Left renal cortex interstitium (tissue), 4 donors: ENCODE measurements around the gene RBM39. TPM values are rescaled to one million over a fixed set of nuclear protein-coding genes. Genes with fewer than 3 reads are reported as not detected.
A peak's percentile ranks its signal among the peaks of the same experiment; 100 is the strongest.
"Not testable (repeated sequence)": the region's sequence is repeated elsewhere in the genome, so short reads cannot be mapped to it uniquely, and the experiment has no call there.

Experiments
- DNase-seq, 4 donors: peaks; one replicate each; pipeline ENCODE4 v3.0.0-alpha.2; 2013; ENCODE audit warnings: low read depth in 4 of 4, low spot score in 2 of 4, missing footprints in 1 of 4
- polyA plus RNA-seq, 4 donors: library from polyadenylated mRNA; unstranded; fragments of 120-200 nt; gene quantifications; one replicate each; pipeline ENCODE4 v1.2.1, GENCODE V29; 2013; ENCODE audit not compliant: insufficient read length in 4 of 4

Gene RBM39
- polyA plus RNA-seq, 4 donors, result 488 to 707 (median 633) TPM

GRCh38 chr20:35710884-35711587 is 31.0 kb downstream of the RBM39 start:
- DNase-seq, result no peak

- no peak for DNase-seq
These were observed 32.0 kb downstream of the RBM39 start for GRCh38 chr20:35710039-35710438.

DNA sequence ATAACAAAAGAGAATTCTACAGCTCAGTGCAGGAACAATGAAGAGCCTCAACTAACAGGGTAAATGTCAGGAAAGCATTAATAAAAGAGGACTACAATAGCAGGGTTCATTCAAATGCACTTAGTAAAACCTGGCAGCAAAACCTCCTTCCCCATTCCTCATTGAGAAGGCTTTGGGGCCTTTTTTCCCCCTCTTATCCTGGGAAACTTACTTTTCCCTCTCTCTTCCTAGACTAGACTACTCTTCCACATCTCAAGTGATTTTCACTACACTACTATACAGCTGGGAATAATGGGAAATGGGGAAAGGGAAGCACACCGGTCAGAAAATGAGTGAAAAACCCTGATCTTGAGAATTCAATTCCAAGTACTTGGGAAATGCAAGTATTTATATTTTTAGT is 32.8 kb downstream of the RBM39 start:
- DNase-seq, result no peak

DNA sequence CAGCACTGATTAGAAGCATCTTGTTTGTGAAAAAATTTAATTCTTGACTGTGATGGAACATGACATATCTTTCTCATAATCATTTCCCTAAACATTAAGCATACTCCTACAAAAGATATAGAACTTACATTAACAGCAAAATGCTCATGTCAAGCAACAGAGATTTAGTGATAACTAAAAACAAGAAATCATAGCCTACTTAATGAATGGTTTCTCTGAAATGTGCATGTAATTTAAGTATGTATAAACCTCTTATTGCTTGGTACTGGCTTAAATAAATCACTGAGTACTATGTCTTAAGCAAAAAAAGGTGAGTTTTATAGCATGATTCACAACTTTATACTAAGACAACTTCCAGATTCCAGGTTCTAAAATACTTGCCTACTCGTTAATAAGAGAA is 33.6 kb downstream of the RBM39 start:
- no peak for DNase-seq

GRCh38 chr20:35706591-35707529 is 35.2 kb downstream of the RBM39 start:
- DNase-seq, result not testable (repeated sequence)

DNA sequence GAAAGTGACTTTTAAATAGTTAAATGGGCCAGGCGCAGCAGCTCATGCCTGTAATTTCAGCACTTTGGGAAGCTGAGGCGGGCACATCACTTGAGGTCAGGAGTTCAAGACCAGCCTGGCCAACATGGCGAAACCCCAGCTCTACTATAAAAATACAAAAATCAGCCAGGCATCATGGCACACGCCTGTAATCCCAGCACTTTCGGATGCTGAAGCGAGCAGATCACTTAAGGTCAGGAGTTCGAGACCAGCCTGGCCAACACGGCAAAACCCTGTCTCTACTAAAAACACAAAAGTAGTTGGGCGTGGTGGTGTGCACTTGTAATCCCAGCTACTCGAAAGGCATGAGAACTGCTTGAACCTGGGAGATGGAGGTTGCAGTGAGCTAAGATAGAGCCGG is 36.2 kb downstream of the RBM39 start:
- DNase-seq, result not testable (repeated sequence)

DNA sequence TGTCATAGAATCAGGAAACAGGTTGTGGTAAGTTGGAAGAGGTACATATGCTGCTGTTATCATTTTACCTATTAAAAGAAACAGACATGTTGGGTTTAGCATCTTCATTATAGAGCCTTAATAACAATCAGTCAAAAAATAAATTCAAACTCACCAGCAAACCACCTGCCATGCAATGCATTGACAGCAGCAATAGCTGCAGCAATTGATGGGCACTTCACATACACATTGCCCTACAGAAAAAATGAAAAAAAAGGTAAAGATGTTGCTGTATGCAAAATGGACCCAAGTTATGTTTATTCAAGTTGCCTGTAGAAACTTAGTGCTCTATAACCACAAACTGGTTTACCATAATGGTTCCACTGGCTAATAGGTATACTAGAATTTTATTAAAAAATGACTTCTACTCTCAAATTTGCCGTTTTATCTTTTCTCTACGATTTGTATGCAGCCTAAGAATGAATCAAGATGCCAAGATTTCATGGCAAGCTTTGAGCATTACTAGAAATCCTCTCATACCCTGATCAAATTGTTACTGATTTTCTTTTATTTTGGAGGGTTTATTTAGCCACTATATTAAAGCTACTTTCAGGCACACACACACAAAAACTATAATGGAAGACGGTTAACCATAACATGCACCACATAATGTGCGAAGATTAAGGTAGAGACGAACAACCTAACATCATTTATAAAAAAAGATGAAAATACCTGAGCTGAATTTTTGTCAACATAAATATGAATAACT is 37.4 kb downstream of the RBM39 start:
- DNase-seq, result no peak

GRCh38 chr20:35702824-35703695 is 39.0 kb downstream of the RBM39 start:
- no peak for DNase-seq

GRCh38 chr20:35702051-35702823 is 39.8 kb downstream of the RBM39 start:
- no peak for DNase-seq

DNA sequence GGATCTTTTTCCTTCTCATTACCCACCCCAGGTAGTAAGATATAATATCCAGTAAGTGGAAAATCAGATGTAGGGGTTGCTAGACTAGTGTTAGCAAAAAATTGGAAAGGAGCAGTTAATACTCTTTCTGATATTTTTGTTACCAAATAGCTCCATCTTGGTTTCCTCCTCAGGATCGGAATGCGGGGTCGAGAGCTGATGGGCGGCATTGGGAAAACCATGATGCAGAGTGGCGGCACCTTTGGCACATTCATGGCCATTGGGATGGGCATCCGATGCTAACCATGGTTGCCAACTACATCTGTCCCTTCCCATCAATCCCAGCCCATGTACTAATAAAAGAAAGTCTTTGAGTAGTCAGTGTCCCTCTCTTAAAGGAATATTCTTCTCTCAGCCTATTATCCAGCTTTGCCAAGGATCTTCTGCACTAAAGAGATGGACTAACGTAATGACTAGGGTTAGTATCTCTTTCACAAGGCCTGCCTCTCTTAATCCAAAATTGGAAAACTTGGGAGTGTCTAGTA is 41.4 kb downstream of the RBM39 start:
- no peak for DNase-seq

GRCh38 chr20:35699957-35700624 is 42.0 kb downstream of the RBM39 start:
- DNase-seq, result no peak

- peak; percentile 48 to 84 (median 76) for DNase-seq
These were observed 42.7 kb downstream of the RBM39 start, which contains the start of the genes NFS1 and ROMO1 for GRCh38 chr20:35699127-35699956. Gene NFS1, minus strand, starts transcription at chr20:35699352. Its CDS starts 64 bp downstream, at chr20:35699288. Gene ROMO1, plus strand, starts transcription at chr20:35699405. Its CDS starts 228 bp downstream, at chr20:35699633.

DNA sequence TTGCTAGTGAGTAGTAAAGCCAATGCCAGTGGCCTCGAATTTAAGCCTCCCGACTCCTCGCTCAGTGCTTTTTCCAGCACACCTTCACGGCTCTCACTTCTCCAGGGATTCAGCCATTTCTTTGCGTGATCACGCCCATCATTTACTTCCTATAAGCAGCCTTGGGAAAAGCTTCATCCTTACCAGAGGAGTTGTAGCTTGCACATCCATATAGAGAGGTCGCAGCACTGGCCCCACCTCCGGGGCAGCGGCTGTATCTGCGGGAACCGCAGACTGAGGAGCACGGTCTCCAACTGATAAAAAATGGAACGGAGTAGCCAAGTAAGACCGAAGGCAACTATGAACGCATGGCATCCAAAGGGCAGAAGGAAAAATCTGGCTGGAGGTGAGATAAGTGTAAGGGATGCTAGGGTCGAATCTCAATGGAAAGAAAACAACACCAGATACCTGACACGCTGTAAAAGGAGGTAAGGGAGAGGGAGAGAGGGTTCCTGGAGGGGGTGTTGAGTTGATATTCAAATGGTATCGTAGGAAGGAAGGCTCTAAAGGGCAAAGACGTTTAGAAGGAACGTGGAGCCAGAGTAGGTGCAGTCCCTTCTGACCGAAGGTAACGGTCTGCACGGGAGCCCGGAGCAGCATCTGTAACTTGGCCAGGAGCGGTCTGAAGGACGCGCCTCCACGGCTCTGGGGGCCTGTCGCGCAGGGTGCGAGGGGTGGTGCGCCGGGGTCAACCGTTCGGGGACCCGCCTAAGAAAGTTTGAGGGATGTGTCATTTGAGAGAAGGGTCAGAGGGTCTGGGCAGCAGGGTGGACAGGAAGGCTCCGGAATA is 43.5 kb downstream of the RBM39 start:
- DNase-seq, result peak in 1 of 4 donors; percentile 10

DNA sequence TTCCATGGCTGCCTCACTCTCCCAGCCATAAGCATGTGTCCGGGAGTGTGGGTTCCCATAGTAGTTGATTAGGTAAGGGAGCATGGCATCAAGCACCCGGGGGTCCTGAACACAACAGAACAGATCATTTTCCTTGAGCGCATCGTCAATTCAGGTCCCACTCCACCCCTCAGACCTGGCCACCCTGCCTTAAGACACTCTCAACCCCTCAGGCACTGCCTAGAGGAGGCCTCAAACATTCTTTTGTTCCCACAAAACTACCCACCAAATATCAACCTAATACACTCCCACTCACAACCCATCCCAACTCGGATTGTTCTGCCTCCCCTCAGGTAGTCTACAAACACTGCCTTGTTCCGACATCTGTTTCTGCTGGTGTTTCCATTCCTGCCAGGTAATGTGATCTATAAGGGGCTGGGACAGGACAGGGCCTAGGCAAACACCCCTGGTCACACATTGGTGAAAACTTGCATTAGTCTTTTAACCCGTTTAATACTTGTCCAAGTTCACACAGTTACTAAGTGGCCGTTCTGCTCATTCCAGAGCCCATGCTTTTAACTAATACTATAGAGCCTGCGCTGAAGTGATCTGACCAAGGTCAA is 44.3 kb downstream of the RBM39 start:
- no peak for DNase-seq

DNA sequence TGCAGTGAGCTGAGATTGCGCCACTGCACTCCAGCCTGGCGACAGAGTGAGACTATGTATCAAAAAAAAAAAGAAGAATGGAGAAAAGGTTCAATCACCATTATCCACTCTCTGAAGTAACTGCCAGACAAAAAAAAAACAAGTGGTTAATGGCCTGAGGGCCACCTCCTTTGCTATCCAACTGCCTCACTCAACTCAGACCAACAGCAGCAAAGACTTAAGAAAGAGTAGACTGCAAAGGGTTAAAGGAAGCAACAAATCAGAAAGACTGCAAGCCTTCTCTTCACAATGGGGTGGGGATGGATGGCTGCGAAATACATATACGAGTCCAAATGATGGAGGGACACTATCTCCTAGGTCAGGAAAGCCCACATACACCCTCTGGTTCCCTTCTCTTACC is 46.1 kb downstream of the RBM39 start:
- DNase-seq, result no peak

DNA sequence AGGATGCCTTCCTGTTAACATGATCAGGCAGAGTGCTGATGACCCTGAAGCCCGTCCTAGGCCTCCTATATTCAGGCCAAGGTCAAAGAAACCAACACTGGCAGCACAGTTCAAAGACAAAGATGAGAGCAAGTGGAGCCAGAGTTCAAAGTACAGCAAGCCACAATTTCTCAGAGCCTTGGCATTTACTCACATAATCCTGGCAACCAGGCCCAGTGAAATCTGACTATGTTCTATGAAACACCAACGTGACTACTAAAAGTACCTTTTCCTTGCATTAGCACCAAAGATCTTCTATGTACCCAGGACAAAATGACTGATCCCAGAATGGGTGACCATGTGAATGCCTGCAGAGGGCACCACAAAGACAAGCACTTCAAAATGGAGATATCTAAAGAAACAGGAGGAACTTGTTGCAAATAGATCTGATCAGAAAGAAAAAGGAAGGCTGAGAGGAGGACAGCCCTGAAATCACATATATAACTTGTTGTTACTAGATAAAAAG is 46.8 kb downstream of the RBM39 start:
- no peak for DNase-seq
